Measurements from ENCODE around the gene IL36B.

Gene IL36B

GRCh38 chr2:113011108-113011507, 41.6 kb downstream of the IL36B start:
- Histone ChIP-seq H3K4me2 (ENCODE audit: low read length) (no peak overlapping the region), H3K36me3 (ENCODE audit: control insufficient read depth, low read length) (no peaks in the 10 kb centered on the region), H3K79me2 (ENCODE audit: control insufficient read depth, low read length) (no peaks in the 10 kb centered on the region)

GRCh38 chr2:113010088-113010487, 42.6 kb downstream of the IL36B start:
- Histone ChIP-seq H3F3A (ENCODE audit: control insufficient read depth, insufficient read depth) (no peaks in the 10 kb centered on the region), H3K36me3 (ENCODE audit: control insufficient read depth, low read length) (no peaks in the 10 kb centered on the region), H3K27ac (ENCODE audit: low read depth, low read length) (no peak overlapping the region), H4K20me1 (ENCODE audit: control insufficient read depth, insufficient read depth, low read depth, low read length) (no peaks in the 10 kb centered on the region), H3K27me3 (ENCODE audit: control insufficient read depth, low read length) (0 out of 2 replicates have a peak, but pooled peaks cover 3% of the 10 kb centered on the region), H3K79me2 (ENCODE audit: control insufficient read depth, low read length) (no peaks in the 10 kb centered on the region), H3K9me3 (ENCODE audit: control insufficient read depth, insufficient read depth, low read length) (no peaks in the 10 kb centered on the region), H3K4me1 (ENCODE audit: control insufficient read depth, low read length) (no peaks in the 10 kb centered on the region), H3K4me3 (ENCODE audit: low read length) (no peak overlapping the region), H3K9me2 (replicated peaks; ENCODE audit: control insufficient read depth, low read length) (no peaks in the 10 kb centered on the region), H3K4me2 (ENCODE audit: low read length) (no peak overlapping the region)
- no peak for TF ChIP-seq CTCF (IDR thresholded peaks at IDR 0.05; ENCODE audit: low read depth, low read length, poor library complexity, severe bottlenecking)
- TF ChIP-seq EZH2phosphoT487 (IDR thresholded peaks at IDR 0.05; ENCODE audit: borderline replicate concordance, low read length) = no peak

More at GRCh38 chr2:113011108-113011507, 41.6 kb downstream of the IL36B start:
- Histone ChIP-seq H3K9me2 (replicated peaks; ENCODE audit: control insufficient read depth, low read length) (no peaks in the 10 kb centered on the region), H3F3A (ENCODE audit: control insufficient read depth, insufficient read depth) (no peaks in the 10 kb centered on the region), H4K20me1 (ENCODE audit: control insufficient read depth, insufficient read depth, low read depth, low read length) (no peaks in the 10 kb centered on the region), H3K4me1 (ENCODE audit: control insufficient read depth, low read length) (no peaks in the 10 kb centered on the region), H3K9me3 (ENCODE audit: control insufficient read depth, insufficient read depth, low read length) (no peaks in the 10 kb centered on the region), H3K27ac (ENCODE audit: low read depth, low read length) (no peak overlapping the region), H3K4me3 (ENCODE audit: low read length) (no peak overlapping the region), H3K27me3 (ENCODE audit: control insufficient read depth, low read length) (peaks cover 3% of the 10 kb centered on the region; the same call in 1 of the 2 replicates)
- TF ChIP-seq EZH2phosphoT487 (IDR thresholded peaks at IDR 0.05; ENCODE audit: borderline replicate concordance, low read length) (no peak), CTCF (IDR thresholded peaks at IDR 0.05; ENCODE audit: low read depth, low read length, poor library complexity, severe bottlenecking) (no peak)

- H3K27me3 ChIP-seq (ENCODE audit: control insufficient read depth, low read length) = 0 out of 2 replicates have a peak, but pooled peaks cover 3% of the 10 kb centered on the region
Measured at GRCh38 chr2:113009622-113010021, 43.0 kb downstream of the IL36B start.

More at GRCh38 chr2:113009622-113010021, 43.0 kb downstream of the IL36B start:
- H3K4me3 ChIP-seq (ENCODE audit: low read length) = no peak overlapping the region
- H3K9me3 ChIP-seq (ENCODE audit: control insufficient read depth, insufficient read depth, low read length) = no peaks in the 10 kb centered on the region
- no peaks in the 10 kb centered on the region for H3K9me2 ChIP-seq (replicated peaks; ENCODE audit: control insufficient read depth, low read length)
- no peaks in the 10 kb centered on the region for H3K4me1 ChIP-seq (ENCODE audit: control insufficient read depth, low read length)
- TF ChIP-seq EZH2phosphoT487 (IDR thresholded peaks at IDR 0.05; ENCODE audit: borderline replicate concordance, low read length) (no peak), CTCF (IDR thresholded peaks at IDR 0.05; ENCODE audit: low read depth, low read length, poor library complexity, severe bottlenecking) (no peak)
- H3K79me2 ChIP-seq (ENCODE audit: control insufficient read depth, low read length) = no peaks in the 10 kb centered on the region
- H3K4me2 ChIP-seq (ENCODE audit: low read length) = no peak overlapping the region
- H3K36me3 ChIP-seq (ENCODE audit: control insufficient read depth, low read length) = no peaks in the 10 kb centered on the region
- H3F3A ChIP-seq (ENCODE audit: control insufficient read depth, insufficient read depth) = no peaks in the 10 kb centered on the region
- no peak overlapping the region for H3K27ac ChIP-seq (ENCODE audit: low read depth, low read length)
- no peaks in the 10 kb centered on the region for H4K20me1 ChIP-seq (ENCODE audit: control insufficient read depth, insufficient read depth, low read depth, low read length)

Measured in DOHH2 (cell line).